HEK293T (cell line): ENCODE data around the gene DYNLRB2.

ENCODE experiments used
- BHLHE40 ChIP-seq: fragments of 450-650 bp; IDR thresholded peaks from 2 replicates; pipeline ENCODE4 v1.6.1; 2016; ENCODE audit warnings: mild to moderate bottlenecking, moderate library complexity, borderline replicate concordance
- ELF4 ChIP-seq: fragments of 450-650 bp; IDR thresholded peaks from 2 replicates; pipeline ENCODE4 v1.6.1; 2017; ENCODE audit warnings: antibody characterized with exemption
- FOXM1 ChIP-seq: fragments of 450-650 bp; IDR thresholded peaks from 2 replicates; pipeline ENCODE4 v1.6.1; 2017; ENCODE audit warnings: mild to moderate bottlenecking, borderline replicate concordance

DNA sequence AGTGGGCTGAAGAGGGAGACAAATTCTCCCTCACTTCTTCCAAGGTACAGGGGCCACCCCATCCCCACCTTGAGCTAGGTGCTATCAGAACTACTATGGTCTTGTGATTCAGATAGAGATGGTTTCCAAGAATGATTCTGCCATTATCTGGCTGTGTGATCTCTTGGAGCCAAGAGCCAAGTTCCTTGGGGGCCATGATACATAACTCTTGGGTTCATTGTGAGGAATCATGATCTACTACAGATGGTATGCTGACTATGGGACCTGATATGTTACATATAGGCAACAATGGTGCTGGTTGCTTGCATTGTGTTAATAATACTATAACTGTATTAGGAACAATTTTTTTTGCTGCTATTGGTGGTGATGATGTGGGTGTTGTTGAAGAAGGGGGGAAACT, 45.7 kb downstream of the DYNLRB2 start:
- TF ChIP-seq FOXM1 (no peak), BHLHE40 (no peak), ELF4 (no peak)
